ENCODE measurements around the gene LDLRAD3. TPM values are rescaled to one million over a fixed set of nuclear protein-coding genes. Genes with fewer than 3 reads are reported as not detected.

The LDLRAD3 gene
- total RNA-seq, 1 experiment from 2014 or later, result 12.1 TPM

- no peak overlapping the region for H3K27ac Mint-ChIP-seq
- no CpG with 5 or more reads among the region's 1 CpG for WGBS (ENCODE audit: extremely low coverage, insufficient read length, low lambda C conversion rate)
These were observed 297.6 kb downstream of the LDLRAD3 start for GRCh38 chr11:36241497-36241896.

More at GRCh38 chr11:36241497-36241896, 297.6 kb downstream of the LDLRAD3 start:
- Histone ChIP-seq H4K5ac (ENCODE audit: insufficient read length, low read depth, low read length) (no peak overlapping the region), H2AK5ac (ENCODE audit: insufficient read length, low read length) (no peak overlapping the region), H3K4me2 (ENCODE audit: insufficient read depth, insufficient read length, low read length) (no peak overlapping the region), H2BK5ac (ENCODE audit: insufficient read length, low read length) (no peak overlapping the region), H4K91ac (ENCODE audit: insufficient read length, low read depth, low read length) (no peak overlapping the region), H3K9ac (ENCODE audit: extremely low read depth, insufficient read length, low read length) (no peak overlapping the region), H3K56ac (ENCODE audit: insufficient read length, low read depth, low read length) (no peak overlapping the region), H2BK120ac (ENCODE audit: low read depth, low read length, poor library complexity, severe bottlenecking) (no peak overlapping the region), H3K27ac (ENCODE audit: insufficient read length, low read depth, low read length) (no peak overlapping the region), H3K4me1 (ENCODE audit: insufficient read depth, low read length) (no peaks in the 10 kb centered on the region), H2BK12ac (ENCODE audit: insufficient read length, low read depth, low read length) (no peak overlapping the region), H3K27me3 (ENCODE audit: insufficient read depth, low read length) (no peaks in the 10 kb centered on the region), H3T11ph (ENCODE audit: low read length) (no peak overlapping the region), H3K4ac (ENCODE audit: low read depth, low read length) (no peak overlapping the region), H3K18ac (ENCODE audit: insufficient read length, low read depth, low read length) (no peak overlapping the region), H3K79me2 (ENCODE audit: insufficient read depth, low read length) (no peaks in the 10 kb centered on the region), H4K20me1 (ENCODE audit: control insufficient read depth, insufficient read depth, insufficient read length) (no peaks in the 10 kb centered on the region), H2BK20ac (ENCODE audit: low read depth, low read length, poor library complexity, severe bottlenecking) (no peak overlapping the region), H3K23me2 (ENCODE audit: insufficient read length, low read depth, low read length, poor library complexity, severe bottlenecking) (no peaks in the 10 kb centered on the region), H3K79me1 (ENCODE audit: insufficient read depth, low read depth, low read length, poor library complexity, severe bottlenecking) (no peaks in the 10 kb centered on the region), H3K14ac (ENCODE audit: insufficient read depth, low read length) (no peak overlapping the region), H2AFZ (ENCODE audit: low read length) (no peak overlapping the region), H4K8ac (replicated peaks; ENCODE audit: insufficient read length, low read depth, low read length) (no peak overlapping the region), H3K23ac (ENCODE audit: insufficient read length, low read depth, low read length) (no peak overlapping the region), H2BK15ac (ENCODE audit: low read depth, low read length) (no peak overlapping the region), H3K9me3 (ENCODE audit: control insufficient read depth, low read depth, low read length) (no peaks in the 10 kb centered on the region)
- no peaks in the 10 kb centered on the region for H3K9me3 Mint-ChIP-seq
- H3K36me3 Mint-ChIP-seq (ENCODE audit: insufficient read depth in 1 of 3, low read depth in 3 of 3), result peaks cover 0 to 3% (median 3%) of the 10 kb centered on the region in 3 experiments; a peak in 1 of 7 replicates
- H3K4me3 Mint-ChIP-seq, result no peak overlapping the region
- no peak for DNase-seq
- TF ChIP-seq CTCF (conservative IDR thresholded peaks at IDR 0.05), result no peak
- no peaks in the 10 kb centered on the region; the same call in 1 of the 2 replicates for H3K27me3 Mint-ChIP-seq (ENCODE audit: low read depth)
- H3K4me1 Mint-ChIP-seq, result peaks cover 5 to 8% of the 10 kb centered on the region in 2 experiments
